ENCODE measurements around the gene C14orf180. TPM values are rescaled to one million over a fixed set of nuclear protein-coding genes. Genes with fewer than 3 reads are reported as not detected.

The C14orf180 gene
- polyA plus RNA-seq (2011; rRNA removed) (not detected in 2 replicates), polyA minus RNA-seq (2011; rRNA and poly(A)+ RNA removed) (not detected in 2 replicates)

GRCh38 chr14:104579507-104579906, at the start of gene C14orf180:
TSS of gene C14orf180 (plus strand) at chr14:104579764. CDS start at chr14:104586431, 6,667 bp downstream.
- H3K9me3 ChIP-seq (ENCODE audit: control insufficient read depth, insufficient read depth, low read length): no peaks in the 10 kb centered on the region; the same call in 1 of the 2 replicates
- ChIA-PET CTCF (no interaction called here), POLR2A (no interaction called here)
- TF ChIP-seq CTCF (IDR thresholded peaks at IDR 0.05; ENCODE audit: low read depth, low read length): no peak
- H3K27ac ChIP-seq (ENCODE audit: low read depth, low read length): no peak within 1 kb of the TSS
- H3K4me3 ChIP-seq (ENCODE audit: low read depth, low read length): no peak within 1 kb of the TSS
- H3K27me3 ChIP-seq (ENCODE audit: control insufficient read depth, insufficient read depth, low read length): peaks cover 13% of the 10 kb centered on the region
- DNase-seq (ENCODE audit: low read depth, low spot score): no peak

DNA sequence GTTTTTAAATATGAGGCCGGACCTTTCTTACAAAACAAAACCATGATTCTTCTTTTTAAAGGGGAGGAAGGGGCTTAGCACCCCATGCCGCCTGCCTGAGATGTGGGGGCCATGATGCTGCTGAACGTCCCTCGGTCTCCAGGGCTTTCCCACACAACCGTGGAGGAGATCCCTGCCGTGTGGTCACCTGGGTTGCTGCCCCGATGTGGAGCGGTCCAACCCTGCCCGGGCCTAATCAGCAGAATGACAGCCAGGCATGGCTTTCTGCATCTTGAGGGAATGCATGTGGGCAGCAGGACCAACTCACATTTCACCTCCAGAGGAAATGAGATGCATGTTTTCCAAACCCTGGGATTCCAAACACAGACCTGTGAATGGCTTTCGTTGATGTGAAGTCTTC, 48.9 kb upstream of the C14orf180 start:
- TF ChIP-seq CTCF (IDR thresholded peaks at IDR 0.05; ENCODE audit: low read depth, low read length): no peak
- Histone ChIP-seq H3K4me3 (ENCODE audit: low read depth, low read length) (no peak overlapping the region), H3K27me3 (ENCODE audit: control insufficient read depth, insufficient read depth, low read length) (no peaks in the 10 kb centered on the region), H3K9me3 (ENCODE audit: control insufficient read depth, insufficient read depth, low read length) (peaks cover 19% of the 10 kb centered on the region), H3K27ac (ENCODE audit: low read depth, low read length) (no peak overlapping the region)
- POLR2A ChIA-PET: no interaction called here
- CTCF ChIA-PET: no interaction called here
- no peak for DNase-seq (ENCODE audit: low read depth, low spot score)

GRCh38 chr14:104531421-104532190, 48.0 kb upstream of the C14orf180 start:
- POLR2A ChIA-PET: no interaction called here

DNA sequence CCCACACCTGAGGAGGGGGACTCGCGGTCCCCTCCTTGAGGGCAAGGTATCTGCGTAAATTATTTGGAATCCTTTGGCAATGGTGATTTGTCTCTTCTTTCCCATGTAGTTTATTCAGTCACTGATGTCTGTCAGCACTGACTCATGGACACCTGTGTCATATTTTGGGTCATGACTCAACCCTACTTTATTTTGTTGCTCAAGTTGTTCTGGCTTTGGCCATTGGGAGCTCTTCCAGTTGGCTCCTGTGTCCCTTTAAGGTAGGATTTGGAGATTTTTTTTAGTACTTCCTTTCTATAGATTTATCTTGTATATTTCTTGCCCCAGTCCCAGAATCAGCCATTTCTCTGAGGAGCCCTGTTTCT, 47.4 kb upstream of the C14orf180 start:
- no peaks in the 10 kb centered on the region for H3K27me3 ChIP-seq (ENCODE audit: control insufficient read depth, insufficient read depth, low read length)
- ChIA-PET POLR2A (no interaction called here), CTCF (no interaction called here)
- no peak overlapping the region for H3K4me3 ChIP-seq (ENCODE audit: low read depth, low read length)
- H3K9me3 ChIP-seq (ENCODE audit: control insufficient read depth, insufficient read depth, low read length): peaks cover 10% of the 10 kb centered on the region
- TF ChIP-seq CTCF (IDR thresholded peaks at IDR 0.05; ENCODE audit: low read depth, low read length): no peak
- DNase-seq (ENCODE audit: low read depth, low spot score): no peak
- H3K27ac ChIP-seq (ENCODE audit: low read depth, low read length): no peak overlapping the region

More at GRCh38 chr14:104531421-104532190, 48.0 kb upstream of the C14orf180 start:
- no peak overlapping the region for H3K4me3 ChIP-seq (ENCODE audit: low read depth, low read length)
- no peak for TF ChIP-seq CTCF (IDR thresholded peaks at IDR 0.05; ENCODE audit: low read depth, low read length)
- CTCF ChIA-PET: no interaction called here
- no peak overlapping the region for H3K27ac ChIP-seq (ENCODE audit: low read depth, low read length)
- no peak for DNase-seq (ENCODE audit: low read depth, low spot score)
- peaks cover 13% of the 10 kb centered on the region for H3K9me3 ChIP-seq (ENCODE audit: control insufficient read depth, insufficient read depth, low read length)
- H3K27me3 ChIP-seq (ENCODE audit: control insufficient read depth, insufficient read depth, low read length): no peaks in the 10 kb centered on the region

DNA sequence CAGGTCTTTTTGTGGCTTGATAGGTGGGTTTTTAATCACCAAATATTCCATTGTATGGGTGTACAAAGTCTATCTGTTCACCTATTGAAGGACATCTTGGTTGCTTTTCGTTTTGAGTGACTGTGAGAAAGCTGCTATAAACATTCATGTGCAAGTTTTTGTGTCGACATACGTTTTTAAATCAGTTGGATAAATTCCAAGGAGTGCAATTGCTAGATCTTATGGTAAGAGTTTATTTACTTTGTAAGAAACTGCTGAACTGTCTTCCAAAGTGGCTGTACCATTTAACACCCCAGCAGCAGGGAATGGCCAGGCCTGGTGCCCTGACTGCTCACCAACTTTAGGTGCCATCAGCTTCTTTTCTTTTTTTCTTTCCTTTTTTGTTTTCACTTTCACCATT, 45.5 kb upstream of the C14orf180 start:
- POLR2A ChIA-PET: no interaction called here
- TF ChIP-seq CTCF (IDR thresholded peaks at IDR 0.05; ENCODE audit: low read depth, low read length): no peak
- CTCF ChIA-PET: interaction anchor here (0.7 kb wide), 1 partner anchor 424 kb away, joined by 4 read pairs; no protein-coding TSS in a partner anchor
- DNase-seq (ENCODE audit: low read depth, low spot score): no peak
- H3K9me3 ChIP-seq (ENCODE audit: control insufficient read depth, insufficient read depth, low read length): peaks cover 4% of the 10 kb centered on the region
- no peak overlapping the region for H3K27ac ChIP-seq (ENCODE audit: low read depth, low read length)
- no peaks in the 10 kb centered on the region for H3K27me3 ChIP-seq (ENCODE audit: control insufficient read depth, insufficient read depth, low read length)
- no peak overlapping the region for H3K4me3 ChIP-seq (ENCODE audit: low read depth, low read length)
